Mammary epithelial cell (primary cell): ENCODE data around the gene NDUFC1.

Source experiments
- EZH2 ChIP-seq: IDR thresholded peaks from 2 replicates; pipeline ENCODE4 v1.6.1; 2012; ENCODE audit warnings: low read length, inconsistent platforms, borderline replicate concordance
- TF ChIP-seq, protein P1 (sequence below), 2 donors: IDR thresholded peaks in 1 of 2; conservative IDR thresholded peaks in 1 of 2; 2 replicates each; pipeline ENCODE4 v1.5.1; 2011 to 2012; ENCODE audit warnings: inconsistent platforms in 2 of 2, low read length in 2 of 2, mild to moderate bottlenecking in 2 of 2, control low read depth in 1 of 2, low read depth in 1 of 2; ENCODE audit not compliant: insufficient read depth in 1 of 2; ENCODE audit errors: extremely low read depth in 1 of 2

DNA sequence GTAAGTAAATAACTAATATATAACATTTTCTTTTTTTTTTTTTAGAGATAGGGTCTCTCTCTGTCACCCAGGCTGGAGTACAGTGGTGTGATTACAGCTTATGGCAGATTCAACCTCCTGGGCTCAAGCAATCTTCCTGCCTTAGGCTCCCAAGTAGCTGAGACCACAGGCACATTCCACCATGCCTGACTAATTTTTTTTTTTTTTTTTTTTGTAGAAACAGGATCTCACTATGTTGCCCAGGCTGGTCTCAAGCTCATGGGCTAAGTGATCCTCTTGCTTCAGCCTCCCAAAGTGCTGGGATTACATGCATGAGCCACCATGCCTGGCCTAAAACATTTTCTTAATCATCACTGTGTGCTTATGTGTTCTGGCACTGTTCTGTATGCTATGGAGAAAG is 55.0 kb downstream of the NDUFC1 start:
- TF ChIP-seq, protein P1, sequence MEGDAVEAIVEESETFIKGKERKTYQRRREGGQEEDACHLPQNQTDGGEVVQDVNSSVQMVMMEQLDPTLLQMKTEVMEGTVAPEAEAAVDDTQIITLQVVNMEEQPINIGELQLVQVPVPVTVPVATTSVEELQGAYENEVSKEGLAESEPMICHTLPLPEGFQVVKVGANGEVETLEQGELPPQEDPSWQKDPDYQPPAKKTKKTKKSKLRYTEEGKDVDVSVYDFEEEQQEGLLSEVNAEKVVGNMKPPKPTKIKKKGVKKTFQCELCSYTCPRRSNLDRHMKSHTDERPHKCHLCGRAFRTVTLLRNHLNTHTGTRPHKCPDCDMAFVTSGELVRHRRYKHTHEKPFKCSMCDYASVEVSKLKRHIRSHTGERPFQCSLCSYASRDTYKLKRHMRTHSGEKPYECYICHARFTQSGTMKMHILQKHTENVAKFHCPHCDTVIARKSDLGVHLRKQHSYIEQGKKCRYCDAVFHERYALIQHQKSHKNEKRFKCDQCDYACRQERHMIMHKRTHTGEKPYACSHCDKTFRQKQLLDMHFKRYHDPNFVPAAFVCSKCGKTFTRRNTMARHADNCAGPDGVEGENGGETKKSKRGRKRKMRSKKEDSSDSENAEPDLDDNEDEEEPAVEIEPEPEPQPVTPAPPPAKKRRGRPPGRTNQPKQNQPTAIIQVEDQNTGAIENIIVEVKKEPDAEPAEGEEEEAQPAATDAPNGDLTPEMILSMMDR (conservative IDR thresholded peaks at IDR 0.05 in 1 of 2, IDR thresholded peaks at IDR 0.05 in 1 of 2; ENCODE audit: extremely low read depth in 1 of 2, insufficient read depth in 1 of 2, low read depth in 1 of 2, low read length in 2 of 2) = no peak
- TF ChIP-seq EZH2 = no peak
